C4-2B (cell line): Measurements from ENCODE around the gene ZMYM5.

Source experiments
- CTCF ChIP-seq: fragments of 450-650 bp; conservative IDR thresholded peaks from 2 replicates; pipeline ENCODE4 v1.5.1; 2017; ENCODE audit warnings: mild to moderate bottlenecking
- ZFX ChIP-seq: fragments of 450-650 bp; IDR thresholded peaks from 2 replicates; pipeline ENCODE4 v1.6.1; 2017

GRCh38 chr13:19852766-19853165 lies 10.7 kb downstream of the ZMYM5 start:
- TF ChIP-seq CTCF (no peak), ZFX (no peak)
